Jurkat, Clone E6-1 (cell line): Measurements from ENCODE around the gene RAB20.
"Not testable (repeated sequence)": the region's sequence is repeated elsewhere in the genome, so short reads cannot be mapped to it uniquely, and the experiment has no call there.

Experiments
- DNase-seq: peaks from one replicate; pipeline ENCODE4 v3.0.0-alpha.2; 2011; ENCODE audit warnings: low read depth, low spot score
- H3K4me3 ChIP-seq: 2 replicates; pipeline ENCODE4 v1.5.1; 2011; ENCODE audit warnings: mild to moderate bottlenecking, low read length, control low read depth, moderate library complexity

The RAB20 gene

GRCh38 chr13:110576736-110577476 is 15.4 kb upstream of the RAB20 start:
- DNase-seq = no peak
- no peak overlapping the region for H3K4me3 ChIP-seq

- H3K4me3 ChIP-seq = no peak overlapping the region
- no peak for DNase-seq
Measured at GRCh38 chr13:110576070-110576394, 14.5 kb upstream of the RAB20 start.

- DNase-seq = no peak
- no peak overlapping the region for H3K4me3 ChIP-seq
Measured at GRCh38 chr13:110575322-110576069, 14.0 kb upstream of the RAB20 start.

- no peak for DNase-seq
- no peak overlapping the region for H3K4me3 ChIP-seq
Measured at GRCh38 chr13:110574161-110574560, 12.6 kb upstream of the RAB20 start.

- H3K4me3 ChIP-seq = no peak overlapping the region
- DNase-seq = no peak
Measured at GRCh38 chr13:110572778-110573118, 11.2 kb upstream of the RAB20 start.

- no peak overlapping the region for H3K4me3 ChIP-seq
- DNase-seq = no peak
Measured at GRCh38 chr13:110571896-110572777, 10.6 kb upstream of the RAB20 start.

- DNase-seq = no peak
- H3K4me3 ChIP-seq = no peak overlapping the region
Measured at GRCh38 chr13:110570886-110571285, 9.4 kb upstream of the RAB20 start.

GRCh38 chr13:110569962-110570361 is 8.4 kb upstream of the RAB20 start:
- DNase-seq, H3K4me3 ChIP-seq: not testable (repeated sequence)

GRCh38 chr13:110568612-110569011 is 7.1 kb upstream of the RAB20 start:
- no peak for DNase-seq
- no peak overlapping the region for H3K4me3 ChIP-seq

GRCh38 chr13:110566171-110566570 is 4.6 kb upstream of the RAB20 start:
- no peak overlapping the region for H3K4me3 ChIP-seq
- no peak for DNase-seq

- no peak for DNase-seq
- no peak overlapping the region for H3K4me3 ChIP-seq
Measured at GRCh38 chr13:110565296-110565695, 3.8 kb upstream of the RAB20 start.

GRCh38 chr13:110564472-110564985 is 3.0 kb upstream of the RAB20 start:
- no peak overlapping the region for H3K4me3 ChIP-seq
- no peak for DNase-seq

GRCh38 chr13:110563463-110563774 is 1.9 kb upstream of the RAB20 start:
- no peak overlapping the region for H3K4me3 ChIP-seq
- no peak for DNase-seq

GRCh38 chr13:110562696-110563462 is 1.4 kb upstream of the RAB20 start:
- no peak for DNase-seq
- H3K4me3 ChIP-seq = no peak overlapping the region

GRCh38 chr13:110562036-110562597 is 595 bp upstream of the RAB20 start:
- DNase-seq = no peak
- H3K4me3 ChIP-seq = peak overlapping the region; percentile 49

GRCh38 chr13:110560601-110561343 is 750 bp downstream of the RAB20 start:
- no peak for DNase-seq
- peak overlapping the region; percentile 39 for H3K4me3 ChIP-seq

GRCh38 chr13:110559986-110560385 is 1.5 kb downstream of the RAB20 start:
- H3K4me3 ChIP-seq = no peak overlapping the region
- no peak for DNase-seq

GRCh38 chr13:110559429-110559943 is 2.0 kb downstream of the RAB20 start:
- no peak overlapping the region for H3K4me3 ChIP-seq

More at GRCh38 chr13:110559429-110559943, 2.0 kb downstream of the RAB20 start:
- DNase-seq = no peak
